Erythroblast (primary cell): ENCODE data around the gene HAPLN3.
A peak's percentile ranks its signal among the peaks of the same experiment; 100 is the strongest.

Source experiments
- DNase-seq, 2 experiments: peaks; one replicate each; lab custom pipeline; 2025; lab: John Stamatoyannopoulos, UW
- GATA1 ChIP-seq: IDR thresholded peaks from 2 replicates; pipeline ENCODE4 v1.6.1; 2011; ENCODE audit warnings: low read depth, mild to moderate bottlenecking, control low read depth, low read length, moderate library complexity
- POLR2A ChIP-seq: IDR thresholded peaks from 2 replicates; pipeline ENCODE4 v1.6.1; 2011; ENCODE audit warnings: mild to moderate bottlenecking, low read length

HAPLN3 gene

DNA sequence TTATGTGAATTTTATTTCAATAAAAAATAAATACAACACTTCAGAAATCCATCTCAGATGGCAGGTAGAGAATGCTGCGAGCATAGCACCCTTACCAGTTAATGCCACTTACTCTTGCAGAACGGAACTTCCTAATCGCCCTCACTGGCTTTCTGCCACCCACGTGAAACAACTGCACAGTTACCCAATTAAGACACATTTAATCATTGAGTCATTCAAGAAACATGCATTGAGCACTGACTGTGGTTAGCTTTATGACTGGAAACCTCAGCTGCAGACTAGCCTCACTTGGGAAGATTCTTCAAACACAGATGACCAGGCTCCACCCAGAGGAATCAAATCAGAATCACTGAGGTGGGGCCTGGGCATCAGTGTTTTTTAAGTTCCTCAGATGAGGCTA is 23.4 kb upstream of the HAPLN3 start:
- no peak for TF ChIP-seq POLR2A
- no peak for DNase-seq

DNA sequence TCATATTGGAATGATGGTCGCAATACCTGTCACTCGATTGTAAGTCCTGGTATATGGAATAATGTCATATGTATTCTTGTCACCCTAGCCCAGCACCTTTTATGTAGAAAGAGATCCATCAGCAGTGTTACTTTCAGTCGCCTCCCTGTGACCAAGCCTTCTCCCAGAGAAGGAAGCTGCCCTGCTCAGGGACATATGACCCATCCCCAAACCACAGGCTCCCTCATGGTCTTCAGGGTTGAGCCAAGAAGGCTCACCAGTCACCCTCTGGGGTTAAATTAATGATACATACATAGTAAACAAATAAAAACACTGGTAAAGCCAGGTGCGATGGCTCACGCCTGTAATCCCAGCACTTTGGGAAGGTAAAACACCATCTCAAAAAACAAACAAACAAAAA is 22.4 kb upstream of the HAPLN3 start:
- TF ChIP-seq GATA1: no peak
- no peak for TF ChIP-seq POLR2A
- no peak for DNase-seq

DNA sequence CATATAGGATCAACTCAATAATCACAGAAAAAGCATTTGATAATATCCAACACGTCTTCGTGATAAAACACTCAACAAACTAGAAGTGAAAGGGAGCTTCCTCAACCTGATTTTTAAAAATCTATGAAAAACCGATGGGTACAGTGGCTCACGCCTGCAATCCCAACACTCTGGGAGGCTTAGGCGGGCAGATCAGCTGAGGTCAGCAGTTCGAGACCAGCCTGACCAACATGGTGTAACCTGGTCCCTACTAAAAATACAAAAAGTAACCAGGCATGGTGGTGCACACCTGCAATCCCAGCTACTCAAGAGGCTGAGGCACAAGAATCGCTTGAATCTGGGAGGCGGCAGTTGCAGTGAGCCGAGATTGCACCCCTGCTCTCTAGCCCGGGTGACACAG is 20.0 kb upstream of the HAPLN3 start:
- no peak for TF ChIP-seq GATA1
- no peak for TF ChIP-seq POLR2A
- DNase-seq: no peak

DNA sequence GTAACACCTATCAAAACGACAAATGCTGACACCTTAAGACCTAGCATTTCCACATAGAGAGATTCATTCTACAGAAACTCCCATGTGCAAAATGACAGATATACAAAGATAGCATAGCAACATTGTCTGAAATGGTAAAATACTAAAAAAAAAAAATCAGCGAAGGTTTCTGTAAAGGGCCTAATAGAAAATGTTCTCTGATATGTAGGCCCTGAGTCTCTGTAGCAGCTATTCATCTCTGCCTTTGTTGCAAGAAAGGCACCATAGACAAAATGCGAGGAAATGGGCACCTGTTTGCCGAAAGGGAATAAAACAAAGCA is 18.5 kb upstream of the HAPLN3 start:
- no peak for DNase-seq
- TF ChIP-seq GATA1: no peak
- no peak for TF ChIP-seq POLR2A

DNA sequence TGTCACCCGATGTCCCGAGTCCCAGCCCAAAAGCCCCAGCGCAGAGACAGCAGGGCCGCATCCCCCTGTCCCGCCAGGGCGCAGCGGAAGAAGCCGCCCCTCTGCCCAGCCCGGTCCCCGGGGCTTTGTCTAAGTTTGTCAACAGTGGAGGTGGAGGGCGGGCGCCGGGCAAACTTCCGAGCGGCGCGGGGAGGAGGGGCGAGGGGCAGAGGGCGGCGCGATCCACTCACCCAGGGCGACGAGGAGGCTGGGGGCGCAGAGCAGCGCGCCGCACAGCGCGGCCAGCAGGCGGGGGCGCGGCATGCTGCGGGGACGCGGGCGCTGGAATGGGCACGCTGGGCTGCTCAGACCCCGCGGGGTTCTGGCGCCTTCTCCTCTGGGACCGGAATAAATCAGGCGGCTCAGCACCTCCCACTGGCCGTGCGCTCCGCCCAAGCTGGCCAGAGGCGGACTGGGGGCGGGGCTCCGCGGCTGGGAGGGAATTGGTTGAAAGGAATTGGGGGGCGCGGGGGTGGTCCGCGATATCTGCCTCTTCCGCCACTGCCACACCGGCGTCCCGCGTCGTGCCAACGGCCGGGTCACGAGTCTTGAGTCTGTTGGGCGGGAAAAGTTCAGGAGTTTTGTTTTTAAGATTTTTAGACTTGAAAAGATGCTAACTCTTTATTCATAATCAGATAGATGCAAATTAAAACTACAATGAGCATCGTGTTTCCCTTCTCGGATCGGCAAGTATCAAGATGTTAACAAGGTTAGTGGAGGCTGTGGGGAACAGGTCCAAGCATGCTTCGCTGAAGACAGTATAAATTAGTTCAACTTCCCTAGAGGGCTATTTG is 17.9 kb upstream of the HAPLN3 start, which contains the start of gene MFGE8:
MFGE8 (minus strand) TSS at position 363 of the 833 bp plus-strand sequence; CDS start at position 303, 60 bp downstream.
- peak; percentile 67 to 76 for DNase-seq
- TF ChIP-seq POLR2A (peak; percentile 18), GATA1 (no peak)

DNA sequence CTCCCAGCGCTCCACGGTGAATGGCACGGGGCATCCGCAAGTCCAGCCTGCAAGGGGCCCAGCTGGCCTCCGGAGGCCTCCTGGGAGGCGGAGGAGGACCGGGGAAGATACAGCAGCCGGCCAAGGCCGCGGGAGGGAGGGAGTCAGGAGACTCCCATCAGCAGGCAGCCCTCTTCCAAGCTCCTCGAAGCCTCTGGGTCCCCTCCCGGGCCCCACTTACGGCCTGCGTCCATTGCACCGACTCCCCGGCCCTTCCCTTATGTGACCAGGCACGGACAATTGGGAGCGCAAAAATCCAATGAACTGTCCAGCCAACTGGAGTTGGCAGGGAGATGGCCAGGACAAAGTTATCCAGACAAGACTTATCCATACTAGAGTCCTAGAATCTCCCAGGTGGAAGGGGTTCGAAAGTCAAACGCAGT is 17.2 kb upstream of the HAPLN3 start:
- TF ChIP-seq POLR2A (no peak), GATA1 (no peak)
- no peak for DNase-seq

DNA sequence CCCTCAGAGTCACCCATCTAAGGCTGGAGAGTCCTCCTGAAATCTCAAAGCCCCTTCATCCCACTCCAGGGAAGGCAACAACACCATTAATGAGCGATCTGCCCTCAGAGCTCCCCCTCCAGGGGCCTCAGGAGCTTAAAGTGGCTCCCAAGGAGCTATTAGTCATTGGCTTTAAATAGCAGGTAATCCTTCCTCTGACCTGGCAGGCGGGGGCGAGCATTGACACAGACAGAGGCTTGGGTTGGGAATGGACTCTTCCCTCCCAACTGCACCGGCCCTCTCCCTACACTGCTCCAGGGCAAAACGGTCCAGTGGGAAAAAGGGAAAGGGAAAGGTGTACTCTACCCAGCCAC is 16.4 kb upstream of the HAPLN3 start:
- DNase-seq: no peak
- no peak for TF ChIP-seq GATA1

DNA sequence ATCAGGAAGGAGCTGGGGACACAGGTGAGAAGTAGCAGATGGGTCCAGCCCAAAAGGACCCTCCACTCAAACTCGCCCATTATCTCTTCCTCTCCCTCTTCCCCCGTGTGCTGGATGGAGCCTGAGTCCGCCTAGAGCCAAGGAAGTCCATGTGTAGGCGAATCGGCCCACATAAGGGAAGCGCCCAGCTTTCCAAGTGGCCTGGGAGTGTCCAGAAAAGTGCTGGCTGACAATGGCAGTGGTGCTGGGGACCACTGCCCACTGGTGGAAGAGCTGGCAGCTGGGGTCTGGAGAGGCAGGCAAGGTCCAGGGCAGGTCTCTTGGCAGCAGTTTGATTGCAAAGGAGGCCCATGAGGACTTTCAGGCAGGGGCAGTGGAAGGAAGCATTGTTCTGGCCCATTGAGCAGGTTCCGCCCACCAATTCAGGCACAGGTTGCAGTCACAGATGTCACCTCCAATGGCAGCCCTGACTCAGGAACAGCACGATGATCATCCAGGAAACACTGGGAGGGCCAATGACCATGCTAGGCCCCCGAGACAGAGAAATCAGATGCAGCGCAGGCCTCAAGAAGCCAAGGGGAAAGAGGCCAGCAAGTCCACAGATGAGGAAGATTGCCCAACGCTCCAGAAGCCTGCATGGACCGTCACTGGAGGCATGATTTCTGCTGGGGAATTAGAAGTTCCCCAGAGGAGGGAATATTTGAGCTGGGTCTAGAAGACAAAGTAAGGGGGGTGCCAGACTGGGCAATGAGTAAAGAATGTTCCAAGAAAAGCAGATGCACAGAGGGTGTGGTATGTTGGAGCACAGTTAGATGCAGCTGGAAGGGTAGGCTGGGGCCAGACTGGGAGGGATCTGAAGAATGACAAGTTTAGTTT is 14.8 kb upstream of the HAPLN3 start:
- no peak for DNase-seq
- TF ChIP-seq GATA1 (no peak), POLR2A (no peak)

DNA sequence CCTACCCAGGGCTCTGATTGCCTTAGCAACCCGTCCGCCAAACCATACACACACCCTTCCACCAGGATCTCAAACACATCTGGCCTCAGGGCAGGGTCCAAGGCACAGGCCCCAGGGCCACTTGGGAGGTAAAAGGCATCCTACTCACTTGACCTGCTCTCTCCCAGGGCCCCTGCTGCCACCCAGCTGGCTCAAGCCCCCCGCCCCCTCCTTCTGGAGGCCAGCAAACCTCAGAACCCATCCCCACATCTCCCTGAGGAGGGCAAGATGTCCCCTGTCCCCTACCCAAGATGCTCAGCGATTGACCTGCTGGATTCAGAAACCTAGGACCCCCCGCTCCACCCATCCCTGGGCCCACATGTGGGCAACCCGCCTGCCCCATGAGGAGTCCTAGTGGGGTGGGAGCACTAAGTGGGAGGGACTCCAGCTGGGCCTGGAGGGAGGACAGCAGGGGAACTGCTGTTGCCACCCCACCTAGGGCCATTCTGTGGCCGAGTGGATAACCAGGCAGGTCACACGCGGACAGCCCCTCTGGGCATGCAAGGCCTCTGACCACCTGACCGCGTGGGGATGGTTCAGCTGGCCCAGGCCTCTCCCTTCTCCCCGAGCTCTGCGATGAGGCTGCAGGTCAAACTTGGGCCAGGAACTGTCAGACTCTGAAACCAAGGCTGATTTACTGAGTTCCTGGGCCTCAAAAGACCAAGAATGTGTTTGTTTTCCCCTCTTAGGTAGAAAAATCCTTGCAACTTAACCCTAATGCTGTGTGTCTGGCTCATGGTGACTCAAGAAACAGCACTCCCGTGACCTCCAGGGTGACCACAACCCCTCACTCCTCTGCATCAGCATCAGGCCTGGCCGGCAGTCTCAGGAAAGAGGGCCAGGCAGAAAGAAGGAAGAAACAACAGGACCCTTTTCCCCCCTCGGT is 13.6 kb upstream of the HAPLN3 start:
- TF ChIP-seq GATA1 (no peak), POLR2A (no peak)
- no peak for DNase-seq

DNA sequence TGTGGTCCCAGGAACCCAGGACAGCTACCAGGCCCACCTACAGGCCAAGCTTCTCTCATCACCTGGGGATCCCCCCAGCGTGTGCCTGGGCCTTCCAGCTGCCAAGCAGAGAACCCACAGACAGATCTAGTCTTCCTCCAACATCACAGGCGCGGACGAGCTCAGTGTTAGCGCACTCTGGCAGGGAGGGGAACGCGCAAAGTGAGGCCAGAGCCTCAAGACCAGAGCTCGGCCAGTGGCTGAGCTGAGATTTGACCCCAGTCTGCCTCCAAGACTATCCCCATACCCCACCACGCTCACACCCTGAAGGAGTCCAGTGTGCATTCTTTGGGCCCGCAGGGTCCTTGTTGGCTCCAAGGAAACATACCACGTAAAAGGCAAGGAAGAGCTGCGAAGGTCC is 12.8 kb upstream of the HAPLN3 start:
- TF ChIP-seq GATA1: no peak
- TF ChIP-seq POLR2A: no peak
- DNase-seq: no peak

DNA sequence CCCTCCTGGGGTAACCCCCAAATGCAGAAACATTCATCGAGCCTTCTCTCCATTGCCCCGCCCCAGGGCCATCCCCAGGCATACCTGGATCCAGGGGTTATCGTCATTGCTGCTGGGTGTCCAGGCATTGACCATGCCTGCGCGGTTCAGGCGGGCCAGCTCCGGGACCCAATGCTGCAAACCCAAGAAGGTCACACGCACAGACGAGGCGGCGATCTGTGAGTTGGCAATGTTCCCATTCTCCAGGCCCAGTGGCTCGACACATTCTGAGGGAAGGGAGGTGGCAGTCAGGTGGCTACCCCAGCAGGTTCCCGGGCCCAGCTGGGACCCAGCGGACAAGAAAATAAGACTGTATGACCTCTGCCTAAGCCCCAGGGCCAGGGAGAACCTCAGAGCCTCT is 11.8 kb upstream of the HAPLN3 start:
- no peak for DNase-seq
- TF ChIP-seq POLR2A (no peak), GATA1 (no peak)

DNA sequence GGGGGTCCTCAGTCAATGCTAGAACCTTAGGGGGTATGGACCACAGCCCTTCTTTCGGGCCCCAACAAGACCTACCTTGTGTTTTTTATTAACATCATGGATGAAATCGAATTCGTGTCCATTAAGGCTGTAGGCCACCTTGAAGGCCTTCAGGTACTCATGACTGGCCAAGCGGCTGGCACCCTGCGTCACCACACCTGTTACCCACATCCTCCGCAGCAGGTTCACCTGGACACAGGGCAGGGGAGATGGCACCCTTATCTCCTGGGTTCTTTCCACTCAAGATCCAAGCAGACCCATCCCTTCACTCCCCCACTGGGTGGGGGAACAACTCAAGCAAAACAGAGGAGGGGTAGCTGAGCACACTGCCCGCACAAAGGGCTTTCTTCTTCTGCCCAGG is 11.2 kb upstream of the HAPLN3 start:
- TF ChIP-seq GATA1 (no peak), POLR2A (no peak)
- no peak for DNase-seq

DNA sequence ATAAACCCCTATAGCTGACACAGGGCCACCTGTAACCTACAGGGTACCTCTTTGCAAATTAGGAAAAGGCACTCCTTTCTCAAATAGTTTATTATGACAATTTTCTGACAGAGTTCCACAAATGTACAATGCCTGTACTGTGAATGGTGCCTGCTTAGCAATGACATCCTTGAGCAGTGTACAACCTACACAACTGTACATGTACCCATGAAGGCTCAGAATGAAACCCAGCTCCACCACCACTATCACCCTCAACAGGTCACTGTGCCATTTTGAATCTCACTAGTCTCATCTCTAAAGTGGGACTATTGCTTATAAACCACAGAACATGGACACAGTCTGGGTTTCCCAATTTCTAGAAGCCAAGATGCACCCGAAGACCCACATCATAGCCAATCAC is 10.8 kb upstream of the HAPLN3 start:
- DNase-seq: no peak
- TF ChIP-seq POLR2A (no peak), GATA1 (no peak)

DNA sequence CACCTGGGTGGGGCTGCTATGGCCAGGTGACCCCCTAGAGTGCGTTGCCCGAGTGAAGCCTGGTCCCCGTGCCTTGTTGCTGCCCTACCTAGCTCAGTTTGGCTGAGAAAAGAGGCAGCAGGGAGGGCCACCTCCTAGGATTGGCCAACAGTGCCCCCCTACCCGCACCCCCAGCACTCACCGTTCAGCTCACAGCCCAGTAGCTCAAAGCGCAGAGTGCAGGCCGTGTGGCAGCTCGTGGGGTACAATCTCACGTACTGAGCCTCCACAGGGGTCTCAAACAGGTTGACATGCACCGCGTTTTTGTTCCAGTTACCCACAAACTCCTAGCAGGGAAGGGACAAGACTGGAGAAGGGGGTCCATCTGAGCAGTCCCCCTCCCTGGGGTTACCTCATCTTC is 10.2 kb upstream of the HAPLN3 start:
- DNase-seq: no peak
- TF ChIP-seq POLR2A (no peak), GATA1 (no peak)
